ENCODE results near the gene SLC25A6.
"Not testable (repeated sequence)": the region's sequence is repeated elsewhere in the genome, so short reads cannot be mapped to it uniquely, and the experiment has no call there.

Gene SLC25A6

DNA sequence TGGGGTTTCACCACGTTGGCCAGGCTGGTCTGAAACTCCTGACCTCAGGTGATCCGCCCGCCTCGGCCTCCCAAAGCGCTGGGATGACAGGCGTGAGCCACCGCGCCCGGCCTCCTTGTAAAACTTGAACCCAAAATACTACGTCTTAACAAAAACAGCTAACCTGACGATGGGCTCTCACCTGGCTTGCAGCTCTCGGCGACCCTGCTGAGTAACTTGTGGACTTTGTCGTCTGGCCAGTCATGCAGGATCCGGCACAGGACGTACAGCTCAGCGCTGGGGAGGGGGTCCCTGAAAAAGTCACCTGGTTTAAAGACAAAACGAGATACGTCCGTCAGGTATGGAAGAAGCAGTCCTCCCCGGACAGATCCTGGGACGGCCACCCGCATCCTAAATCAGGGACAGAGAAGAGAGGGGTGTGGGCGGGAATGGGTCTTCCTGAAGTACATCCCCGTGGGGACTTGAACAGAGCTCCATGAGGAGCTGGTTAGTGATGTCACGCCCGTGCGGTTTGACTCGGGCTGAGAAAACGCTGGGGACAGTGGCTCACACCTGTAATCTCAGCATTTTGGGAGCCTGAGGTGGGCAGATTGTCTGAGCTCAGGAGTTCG is 20.7 kb upstream of the SLC25A6 start:
- no peak for DNase-seq

DNA sequence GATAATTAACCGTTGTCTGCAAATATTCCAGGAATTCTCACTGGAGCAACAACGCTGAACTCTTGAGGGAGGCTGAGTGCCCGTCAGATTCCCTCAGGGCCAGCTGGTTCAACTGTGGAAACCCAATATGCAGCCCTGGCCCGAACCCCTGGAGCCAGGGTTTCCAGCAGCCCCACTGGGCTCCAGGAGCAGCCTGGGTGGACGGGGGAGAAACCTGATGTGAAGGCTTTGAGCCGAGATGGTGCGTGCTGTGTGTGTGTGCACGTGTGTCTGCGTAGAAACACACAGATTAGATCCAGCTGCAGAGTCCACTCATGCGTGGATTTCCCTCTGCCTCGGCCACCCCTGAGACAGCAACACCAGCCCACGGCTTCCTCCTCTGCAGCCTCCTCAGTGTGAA is 19.4 kb upstream of the SLC25A6 start:
- DNase-seq: no peak

DNA sequence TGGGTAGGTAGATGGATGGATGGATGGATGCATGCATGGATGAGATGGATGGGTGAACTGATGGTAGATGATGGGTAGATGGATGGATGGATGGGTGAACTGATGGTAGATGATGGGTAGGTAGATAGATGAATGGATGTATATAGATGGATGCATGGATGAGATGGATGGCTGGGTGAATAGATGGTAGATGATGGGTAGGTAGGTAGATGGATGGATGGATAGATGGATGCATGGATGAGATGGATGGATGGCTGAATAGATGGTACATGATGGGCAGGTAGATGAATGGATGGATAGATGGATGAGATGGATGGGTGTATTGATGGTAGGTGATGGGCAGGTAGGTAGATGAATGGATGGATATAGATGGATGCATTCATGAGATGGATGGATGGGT is 15.1 kb upstream of the SLC25A6 start:
- DNase-seq: no peak

DNA sequence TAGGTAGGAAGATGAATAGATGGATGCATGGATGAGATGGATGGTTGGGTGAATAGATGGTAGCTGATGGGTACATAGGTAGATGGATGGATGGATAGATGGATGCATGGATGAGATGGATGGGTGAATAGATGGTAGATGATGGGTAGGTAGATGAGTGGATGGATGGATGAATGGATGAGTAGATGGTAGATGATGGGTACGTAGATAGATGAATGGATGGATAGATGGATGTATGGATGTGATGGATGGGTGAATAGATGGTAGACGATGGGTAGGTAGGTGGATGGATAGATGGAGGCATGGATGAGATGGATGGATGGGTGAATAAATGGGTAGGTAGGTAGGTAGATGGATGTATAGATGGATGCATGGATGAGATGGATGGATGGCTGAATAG is 13.9 kb upstream of the SLC25A6 start:
- DNase-seq: not testable (repeated sequence)

DNA sequence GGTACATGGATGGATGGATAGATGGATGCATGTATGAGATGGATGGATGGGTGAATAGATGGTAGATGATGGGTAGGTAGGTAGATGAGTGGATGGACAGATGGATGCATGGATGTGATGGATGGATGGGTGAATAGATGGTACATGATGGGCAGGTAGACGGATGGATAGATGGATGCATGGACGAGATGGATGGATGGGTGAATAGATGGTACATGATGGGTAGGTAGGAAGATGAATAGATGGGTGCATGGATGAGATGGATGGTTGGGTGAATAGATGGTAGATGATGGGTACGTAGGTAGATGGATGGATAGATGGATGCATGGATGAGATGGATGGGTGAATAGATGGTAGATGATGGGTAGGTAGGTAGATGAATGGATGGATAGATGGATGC is 12.0 kb upstream of the SLC25A6 start:
- not testable (repeated sequence) for DNase-seq

DNA sequence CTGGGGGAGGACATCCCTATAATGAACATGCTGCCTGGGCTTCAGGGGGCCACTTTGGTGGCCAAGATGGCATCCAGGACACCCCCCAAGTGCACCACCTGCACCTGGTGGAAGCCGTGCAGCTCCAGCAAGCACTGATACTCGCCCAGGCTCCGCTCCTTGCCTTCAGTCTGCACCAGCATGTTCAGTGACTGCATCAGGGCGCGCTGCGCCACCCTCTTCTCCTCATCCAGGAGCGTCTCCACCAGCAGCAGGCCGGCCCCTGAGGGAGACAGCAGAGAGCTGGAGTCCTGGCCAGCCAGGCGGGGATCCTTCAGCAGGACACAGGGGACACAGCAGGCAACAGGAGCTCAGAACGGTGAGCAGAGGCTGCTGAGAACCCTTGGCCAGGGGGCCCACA is 11.3 kb upstream of the SLC25A6 start:
- DNase-seq: no peak

DNA sequence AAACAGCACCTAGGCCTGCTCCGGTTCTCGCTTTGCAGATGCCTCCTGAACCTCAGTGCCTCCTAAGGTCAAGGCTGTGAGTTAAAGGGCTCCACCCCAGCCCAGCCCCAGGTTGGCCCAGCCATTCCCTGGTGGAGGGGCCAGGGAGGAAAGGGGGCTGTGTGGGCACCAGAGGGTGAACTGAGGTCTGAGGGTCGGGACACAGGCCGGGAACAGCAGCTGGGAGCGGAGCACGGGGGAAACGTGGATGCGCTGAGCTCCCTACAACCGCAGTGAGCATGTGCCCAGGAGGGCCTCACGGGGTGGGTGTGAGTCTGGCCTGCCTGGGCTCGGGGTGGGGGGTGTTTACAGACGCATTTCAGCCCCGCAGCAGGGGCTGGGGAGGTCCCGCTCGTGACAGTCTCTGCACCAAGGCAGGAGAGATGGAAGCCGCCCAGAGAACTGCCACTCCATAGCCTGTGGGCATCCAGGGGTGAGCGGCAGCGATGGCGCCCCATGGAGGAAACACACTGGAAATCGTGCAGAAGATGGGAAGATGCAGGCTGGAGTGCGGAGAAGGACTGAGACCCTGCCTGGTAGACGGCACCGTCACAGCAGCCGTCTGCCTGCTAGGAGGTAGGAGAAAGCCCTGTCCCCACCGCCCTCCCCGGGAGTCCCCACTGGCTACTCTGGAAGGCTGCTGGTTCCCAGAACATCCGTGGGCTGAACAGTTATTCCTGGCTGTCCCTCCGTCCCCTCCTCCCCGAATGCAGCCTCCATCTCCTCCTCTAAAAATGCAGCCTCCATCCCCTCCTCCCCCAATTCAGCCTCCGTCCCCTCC is 9.9 kb upstream of the SLC25A6 start:
- no peak for DNase-seq

DNA sequence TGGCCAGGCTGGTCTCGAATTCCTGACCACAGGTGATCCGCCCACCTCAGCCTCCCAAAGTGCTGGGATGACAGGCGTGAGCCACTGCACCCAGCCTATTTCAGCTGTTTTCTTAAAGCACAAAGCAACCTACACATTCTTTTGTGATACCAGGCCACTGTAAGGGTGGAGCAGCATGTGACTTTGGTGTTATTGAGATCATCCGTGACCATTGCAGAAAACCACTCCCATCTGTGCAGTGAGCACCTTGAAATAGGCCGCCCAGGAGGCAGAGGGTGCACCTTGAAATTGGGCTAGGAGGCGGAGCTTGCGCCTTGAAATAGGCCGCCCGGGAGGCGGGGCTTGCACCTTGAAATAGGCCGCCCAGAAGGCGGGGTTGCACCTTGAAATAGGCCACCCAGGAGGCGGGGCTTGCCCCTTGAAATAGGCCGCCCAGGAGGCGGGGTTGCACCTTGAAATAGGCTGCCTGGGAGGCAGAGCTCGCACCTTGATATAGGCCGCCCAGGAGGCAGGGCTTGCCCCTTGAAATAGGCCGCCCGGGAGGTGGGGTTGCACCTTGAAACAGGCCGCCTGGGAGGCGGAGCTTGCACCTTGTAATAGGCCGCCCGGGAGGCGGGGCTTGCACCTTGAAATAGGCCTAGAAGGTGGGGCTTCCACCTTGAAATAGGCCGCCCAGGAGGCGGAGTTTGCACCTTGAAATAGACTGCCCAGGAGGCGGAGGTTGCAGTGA is 9.0 kb upstream of the SLC25A6 start:
- DNase-seq: no peak

DNA sequence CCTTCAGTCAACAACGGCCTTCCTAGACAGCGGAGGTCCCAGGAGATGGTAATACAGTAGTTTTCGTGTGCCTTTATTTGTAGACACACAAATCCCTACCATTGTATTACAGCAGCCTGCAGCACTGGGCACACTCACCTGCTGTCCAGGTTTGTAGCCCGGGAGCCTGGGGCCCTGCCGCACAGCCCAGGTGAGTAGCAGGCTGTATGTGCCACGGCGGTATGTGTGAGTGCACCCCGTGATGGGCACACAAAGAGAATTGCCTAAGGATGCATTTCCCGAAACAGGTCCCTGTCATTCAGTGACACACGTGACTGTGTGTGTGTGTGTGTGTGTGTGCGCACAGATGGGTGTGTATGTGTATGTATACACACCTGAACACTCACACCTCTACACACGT is 8.1 kb upstream of the SLC25A6 start:
- DNase-seq: no peak

DNA sequence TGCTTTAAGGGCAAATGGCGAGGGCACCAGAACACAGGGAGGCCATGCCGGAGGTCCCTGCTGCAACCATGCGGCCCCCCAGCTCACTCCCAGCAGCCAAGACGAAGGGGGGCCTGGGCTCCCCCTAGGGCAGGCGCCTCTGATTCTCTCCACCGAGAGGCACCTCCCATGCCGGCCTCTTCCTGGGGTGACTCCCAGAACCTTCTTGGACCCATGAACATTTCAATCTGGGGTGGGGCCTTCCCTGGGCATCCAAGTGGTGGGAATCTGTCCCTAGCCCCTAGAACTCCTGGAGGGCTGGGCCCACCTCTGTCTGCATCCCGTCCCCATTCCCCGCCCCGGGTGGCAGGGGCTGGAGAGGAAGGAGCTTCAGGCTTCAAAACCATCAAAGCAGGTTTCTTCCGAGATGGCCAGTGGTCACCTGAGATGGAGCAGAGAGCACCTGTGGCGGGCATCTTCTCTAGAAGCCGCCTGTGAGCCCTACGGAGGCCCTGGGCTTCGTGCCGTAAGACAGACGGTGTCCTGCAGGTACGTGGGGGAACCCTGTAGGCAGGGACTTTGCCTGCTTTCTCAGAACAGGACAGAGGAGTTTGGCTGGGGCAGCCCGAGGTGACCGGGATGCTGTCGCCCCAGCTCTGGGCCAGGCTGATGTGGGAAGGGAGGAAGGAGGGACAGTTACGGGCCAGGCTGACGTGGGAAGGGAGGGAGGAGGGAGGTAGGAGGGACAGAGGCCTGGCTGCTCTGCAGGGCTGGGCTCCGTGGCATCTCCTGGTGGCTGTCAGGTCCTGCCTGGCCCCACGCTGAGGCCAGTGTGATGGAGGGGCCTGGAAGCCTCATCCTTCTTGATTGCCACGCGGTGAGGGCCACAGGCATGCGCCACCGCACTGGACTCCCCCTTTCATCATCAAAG is 6.8 kb upstream of the SLC25A6 start:
- DNase-seq: no peak

DNA sequence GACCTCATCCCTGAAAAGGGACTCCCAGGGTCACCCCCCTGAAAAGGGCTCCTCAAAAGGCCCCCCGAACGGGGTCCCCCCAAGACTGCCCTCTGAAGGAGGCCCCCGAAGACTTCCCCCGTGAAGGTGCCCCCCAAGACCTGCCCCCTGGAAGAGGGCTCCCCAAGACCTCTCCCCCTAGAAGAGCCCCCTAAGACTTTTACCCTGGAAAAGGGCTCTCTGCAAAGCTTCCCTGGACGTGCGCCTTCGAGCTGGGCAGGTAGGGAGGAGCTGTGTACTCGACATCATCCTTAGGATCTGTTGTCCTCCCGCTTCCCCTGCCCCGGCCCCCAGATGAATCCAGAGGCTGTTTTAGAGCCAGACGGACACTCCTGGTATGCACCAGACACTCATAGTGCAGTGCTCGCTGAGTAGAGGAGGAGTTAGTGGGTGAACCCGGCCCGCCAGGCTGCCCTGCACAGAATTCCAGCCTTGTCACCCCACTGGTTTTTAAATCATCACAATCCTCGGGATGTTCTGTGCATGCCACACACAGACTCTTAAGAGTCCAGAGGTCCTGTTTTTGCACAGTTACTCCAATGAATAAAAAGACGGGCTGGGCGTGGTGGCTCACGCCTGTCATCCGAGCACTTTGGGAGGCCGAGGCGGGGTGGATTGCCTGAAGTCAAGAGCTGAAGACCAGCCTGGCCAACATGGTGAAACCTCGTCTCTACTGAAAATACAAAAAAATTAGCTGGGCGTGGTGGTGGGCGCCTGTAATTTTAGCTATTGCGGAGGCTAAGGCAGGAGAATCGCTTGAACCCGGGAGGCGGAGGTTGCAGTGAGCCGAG is 5.7 kb upstream of the SLC25A6 start:
- no peak for DNase-seq

DNA sequence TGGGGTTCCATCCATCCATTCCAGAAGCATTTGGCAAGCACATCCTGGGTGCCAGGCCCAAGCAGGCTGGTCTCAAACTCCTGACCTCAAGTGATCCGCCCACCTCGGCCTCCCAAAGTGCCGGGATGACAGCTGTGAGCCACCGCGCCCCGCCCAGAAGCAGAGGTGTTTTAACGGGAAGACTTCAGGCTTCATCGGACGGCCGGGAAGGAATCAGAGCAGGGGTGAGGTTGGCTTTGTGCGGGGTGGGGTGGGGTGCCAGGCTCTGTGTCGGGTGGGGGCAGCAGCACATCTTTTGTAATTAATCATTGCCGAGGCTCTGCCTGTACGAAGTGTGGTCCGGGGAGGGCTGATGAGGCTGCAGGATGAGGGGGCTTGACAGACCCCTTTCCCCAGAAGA is 5.1 kb upstream of the SLC25A6 start:
- no peak for DNase-seq

DNA sequence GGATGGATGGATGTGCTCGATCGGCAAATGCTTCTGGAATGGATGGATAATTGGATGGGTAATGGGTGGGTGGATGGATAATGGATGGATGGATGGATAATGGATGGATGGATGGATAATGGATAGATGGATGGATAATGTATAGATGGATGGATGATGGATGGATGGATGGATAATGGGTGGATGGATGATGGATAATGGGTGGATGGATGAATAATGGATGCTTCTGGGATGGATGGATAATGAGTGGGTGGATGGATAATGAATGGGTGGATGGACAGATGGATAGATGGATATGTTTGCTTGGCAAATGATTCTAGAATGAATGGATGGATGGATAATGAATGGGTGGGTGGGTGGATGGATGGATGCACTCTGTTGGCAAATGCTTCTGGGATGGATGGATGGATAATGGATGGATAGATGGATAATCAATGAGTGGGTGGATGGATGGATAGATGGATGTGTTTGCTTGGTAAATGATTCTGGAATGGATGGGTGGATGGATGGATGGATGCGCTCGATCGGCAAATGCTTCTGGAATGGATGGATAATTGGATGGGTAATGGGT is 3.8 kb upstream of the SLC25A6 start:
- DNase-seq: no peak

DNA sequence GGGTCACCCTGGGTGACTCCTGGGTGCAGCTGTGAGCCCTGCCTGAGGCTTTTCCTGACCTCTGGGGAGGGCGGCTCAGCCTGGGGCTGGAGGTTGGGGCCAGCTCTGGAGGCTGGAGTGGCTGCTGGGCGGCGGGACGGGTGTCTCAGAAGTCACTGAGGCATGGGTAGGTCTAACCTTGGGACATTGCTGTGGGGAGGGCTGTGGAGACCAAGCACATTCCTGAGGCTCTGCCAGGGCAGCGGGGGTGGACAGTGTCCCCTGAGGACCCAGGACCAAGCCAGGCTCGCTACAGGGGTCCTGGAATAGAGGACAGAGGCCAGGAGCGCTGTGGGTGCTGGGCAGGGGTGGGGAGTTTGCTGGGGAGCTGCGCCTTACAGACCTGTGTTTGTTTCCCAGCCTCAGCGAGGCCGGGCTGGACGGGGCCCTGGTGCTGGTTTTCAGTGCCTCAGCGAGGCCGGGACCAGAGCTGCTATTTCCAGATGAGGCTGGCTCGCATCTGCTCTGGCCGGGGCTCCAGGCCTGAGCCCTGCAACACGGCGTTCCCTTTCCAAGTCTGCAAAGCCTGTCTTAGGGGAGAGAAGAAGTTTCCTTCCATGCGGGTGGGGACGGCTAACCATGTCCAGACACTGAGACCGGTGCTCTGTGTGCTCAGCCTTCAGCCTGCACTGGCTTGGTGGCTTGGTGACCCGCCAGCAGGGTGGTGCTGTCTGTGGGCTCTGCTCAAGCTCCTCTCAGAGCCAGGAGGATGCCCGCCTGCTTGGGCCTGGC is 3.0 kb upstream of the SLC25A6 start:
- no peak for DNase-seq

DNA sequence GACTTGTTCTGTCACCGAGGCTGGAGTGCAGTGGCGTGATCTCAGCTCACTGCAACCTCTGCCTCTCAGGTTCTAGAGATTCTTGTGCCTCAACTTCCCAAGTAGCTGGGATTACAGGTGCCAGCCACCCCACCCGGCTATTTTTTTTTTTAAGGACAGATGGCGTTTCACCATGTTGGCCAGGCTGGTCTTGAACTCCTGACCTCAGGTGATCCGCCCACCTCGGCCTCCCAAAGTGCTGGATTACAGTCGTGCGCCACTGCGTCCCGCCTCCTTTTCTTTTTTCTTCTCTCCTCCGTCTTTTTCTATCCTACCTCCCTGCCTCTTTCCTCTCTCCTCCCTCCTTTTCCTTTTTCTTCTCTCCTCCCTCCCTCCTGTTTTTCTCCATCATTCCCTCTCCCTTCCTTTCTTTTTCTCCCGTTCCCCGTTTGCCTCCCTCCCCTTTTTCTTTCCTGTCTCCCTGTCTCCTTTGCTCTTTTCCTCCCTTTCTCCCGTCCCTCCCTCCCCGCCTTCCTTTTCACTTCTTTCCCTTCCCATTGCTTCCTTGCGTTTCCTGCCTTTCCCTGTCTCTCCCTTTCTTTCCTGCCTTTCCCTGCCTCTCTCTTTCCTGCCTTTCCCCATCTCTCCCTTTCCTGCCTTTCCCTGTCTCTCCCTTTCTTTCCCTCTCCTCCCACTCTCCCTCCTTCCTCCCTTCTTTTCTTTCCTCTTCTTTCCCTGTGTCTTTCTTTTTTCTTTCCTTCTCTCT is 2.1 kb upstream of the SLC25A6 start:
- no peak for DNase-seq

DNA sequence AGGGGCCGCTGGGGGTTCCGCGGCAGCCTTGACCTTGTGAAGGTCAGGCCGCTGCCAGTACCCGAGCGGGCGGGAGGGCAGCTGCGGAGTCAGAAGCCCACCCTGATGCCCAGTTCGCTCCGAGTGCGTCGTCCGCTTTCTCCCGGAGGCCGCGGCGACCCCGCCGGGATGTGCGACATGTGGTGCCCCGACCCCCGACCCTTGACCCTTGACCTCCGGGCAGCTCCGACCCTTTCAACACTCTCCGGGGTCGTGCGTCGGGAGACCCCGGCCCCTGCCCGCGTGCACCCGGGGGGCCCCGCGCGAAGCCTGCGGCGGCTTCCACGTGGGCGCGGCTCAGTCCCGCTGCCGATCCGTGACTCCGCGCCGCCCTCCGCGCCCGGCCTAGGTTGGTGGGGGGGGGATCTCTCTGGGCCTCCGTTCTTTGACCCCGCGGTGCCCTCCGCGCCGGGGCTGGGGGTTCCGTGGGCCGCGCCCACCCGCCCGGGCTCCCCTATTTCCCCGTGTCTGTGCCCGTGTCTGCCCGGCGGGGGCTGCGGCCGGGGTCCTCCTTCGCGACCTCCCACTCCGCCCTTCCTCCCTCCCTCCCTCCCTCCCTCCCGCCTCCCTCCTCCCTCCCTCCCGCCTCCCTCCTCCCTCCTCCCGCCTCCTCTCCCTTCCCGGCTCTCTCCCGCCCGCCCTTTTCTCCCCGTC is 609 bp upstream of the SLC25A6 start:
- DNase-seq: no peak

DNA sequence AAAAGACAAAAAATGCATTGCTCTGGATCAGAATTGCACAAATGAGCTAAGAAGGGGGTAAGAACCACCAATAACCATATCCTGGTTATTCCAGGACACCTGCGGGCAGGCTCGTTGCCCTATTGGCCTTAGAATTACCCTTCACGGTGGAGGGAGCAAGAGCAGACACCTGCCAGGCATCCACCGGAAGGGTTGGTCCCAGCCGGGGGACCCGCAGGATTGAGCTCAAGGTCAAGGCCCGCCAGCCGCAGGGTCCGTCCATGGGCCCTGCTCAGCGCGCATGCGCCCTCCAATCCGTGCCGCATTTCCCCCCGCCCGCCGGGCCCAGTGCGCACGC is 575 bp downstream of the SLC25A6 start:
- no peak for DNase-seq

DNA sequence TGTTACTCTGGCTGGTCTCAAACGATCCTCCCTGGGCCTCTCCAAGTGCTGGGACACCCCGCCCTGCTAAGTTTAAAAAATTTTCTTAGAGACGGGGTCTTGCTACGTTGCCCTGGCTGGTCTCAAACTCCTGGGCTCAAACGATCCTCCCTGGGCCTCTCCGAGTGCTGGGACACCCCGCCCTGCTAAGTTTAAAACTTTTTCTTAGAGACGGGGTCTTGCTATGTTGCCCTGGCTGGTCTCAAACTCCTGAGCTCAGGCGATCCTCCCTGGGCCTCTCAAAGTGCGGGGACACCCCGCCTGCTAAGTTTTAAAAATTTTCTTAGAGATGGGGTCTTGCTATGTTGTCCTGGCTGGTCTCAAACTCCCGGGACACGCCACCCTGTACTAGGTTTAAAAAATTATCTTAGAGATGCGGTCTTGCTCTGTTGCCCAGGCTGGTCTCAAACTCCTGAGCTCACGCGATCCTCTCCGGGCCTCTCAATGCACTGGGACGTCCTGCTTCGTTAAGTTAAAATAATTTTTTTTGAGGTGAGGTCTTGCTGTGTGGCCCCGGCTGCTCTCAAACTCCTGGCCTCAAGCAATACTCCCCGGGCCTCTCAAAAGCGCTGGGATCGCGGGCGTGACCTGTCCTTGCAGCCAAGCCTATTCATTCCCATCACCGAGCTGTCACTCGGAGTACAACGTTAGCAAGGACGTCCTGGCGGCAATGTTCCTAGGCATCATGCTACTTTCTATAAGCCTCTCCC is 1.1 kb downstream of the SLC25A6 start:
- no peak for DNase-seq

DNA sequence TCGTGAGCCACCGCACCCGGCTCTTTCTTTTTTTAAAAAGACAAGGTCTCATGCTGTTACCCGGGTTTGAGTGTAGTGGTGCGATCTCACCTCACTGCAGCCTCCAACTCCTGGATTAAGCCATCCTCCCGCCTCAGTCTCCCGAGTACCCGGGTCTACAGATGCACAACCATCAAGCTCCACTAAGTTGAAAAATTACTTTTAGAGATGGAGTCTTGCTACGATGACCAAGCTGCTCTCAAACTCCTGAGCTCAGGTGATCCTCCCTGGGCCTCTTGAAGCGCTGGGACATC is 2.0 kb downstream of the SLC25A6 start:
- DNase-seq: no peak
